Mammary epithelial cell (primary cell): ENCODE data around the gene ANKRD1.
"Not testable (repeated sequence)": the region's sequence is repeated elsewhere in the genome, so short reads cannot be mapped to it uniquely, and the experiment has no call there.

Experiments
- EZH2 ChIP-seq: IDR thresholded peaks from 2 replicates; pipeline ENCODE4 v1.6.1; 2012; ENCODE audit warnings: low read length, inconsistent platforms, borderline replicate concordance
- TF ChIP-seq, protein P1 (sequence below), 2 donors: IDR thresholded peaks in 1 of 2; conservative IDR thresholded peaks in 1 of 2; 2 replicates each; pipeline ENCODE4 v1.5.1; 2011 to 2012; ENCODE audit warnings: inconsistent platforms in 2 of 2, low read length in 2 of 2, mild to moderate bottlenecking in 2 of 2, control low read depth in 1 of 2, low read depth in 1 of 2; ENCODE audit not compliant: insufficient read depth in 1 of 2; ENCODE audit errors: extremely low read depth in 1 of 2

DNA sequence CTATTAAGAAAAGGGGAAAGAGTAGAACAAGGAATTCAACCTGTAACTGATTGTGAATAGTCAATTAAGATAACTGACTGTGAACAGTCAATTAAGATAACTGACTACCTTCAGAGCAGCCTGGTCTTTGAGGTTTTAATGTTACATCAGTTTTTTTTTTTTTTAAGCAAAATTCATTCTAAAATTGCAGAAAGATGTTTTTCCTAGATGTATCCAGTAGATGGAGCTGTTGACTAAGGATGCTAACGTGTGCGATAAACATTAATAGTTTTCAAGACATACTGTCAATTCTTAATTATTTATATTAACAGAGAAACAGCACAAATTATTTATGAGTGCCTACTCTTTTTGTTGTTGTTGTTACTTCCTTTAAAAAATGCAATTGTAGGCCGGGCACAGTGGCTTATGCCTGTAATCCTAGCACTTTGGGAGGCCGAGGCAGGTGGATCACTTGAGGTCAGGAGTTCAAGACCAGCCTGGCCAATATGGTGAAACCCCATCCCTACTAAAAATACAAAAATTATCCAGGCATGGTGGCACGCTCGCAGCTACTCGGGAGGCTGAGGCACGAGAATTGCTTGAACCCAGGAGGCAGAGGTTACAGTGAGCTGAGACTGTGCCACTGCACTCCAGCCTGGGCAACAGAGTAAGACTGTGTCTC is 40.7 kb downstream of the ANKRD1 start:
- TF ChIP-seq, protein P1, sequence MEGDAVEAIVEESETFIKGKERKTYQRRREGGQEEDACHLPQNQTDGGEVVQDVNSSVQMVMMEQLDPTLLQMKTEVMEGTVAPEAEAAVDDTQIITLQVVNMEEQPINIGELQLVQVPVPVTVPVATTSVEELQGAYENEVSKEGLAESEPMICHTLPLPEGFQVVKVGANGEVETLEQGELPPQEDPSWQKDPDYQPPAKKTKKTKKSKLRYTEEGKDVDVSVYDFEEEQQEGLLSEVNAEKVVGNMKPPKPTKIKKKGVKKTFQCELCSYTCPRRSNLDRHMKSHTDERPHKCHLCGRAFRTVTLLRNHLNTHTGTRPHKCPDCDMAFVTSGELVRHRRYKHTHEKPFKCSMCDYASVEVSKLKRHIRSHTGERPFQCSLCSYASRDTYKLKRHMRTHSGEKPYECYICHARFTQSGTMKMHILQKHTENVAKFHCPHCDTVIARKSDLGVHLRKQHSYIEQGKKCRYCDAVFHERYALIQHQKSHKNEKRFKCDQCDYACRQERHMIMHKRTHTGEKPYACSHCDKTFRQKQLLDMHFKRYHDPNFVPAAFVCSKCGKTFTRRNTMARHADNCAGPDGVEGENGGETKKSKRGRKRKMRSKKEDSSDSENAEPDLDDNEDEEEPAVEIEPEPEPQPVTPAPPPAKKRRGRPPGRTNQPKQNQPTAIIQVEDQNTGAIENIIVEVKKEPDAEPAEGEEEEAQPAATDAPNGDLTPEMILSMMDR (conservative IDR thresholded peaks at IDR 0.05 in 1 of 2, IDR thresholded peaks at IDR 0.05 in 1 of 2; ENCODE audit: extremely low read depth in 1 of 2, insufficient read depth in 1 of 2, low read depth in 1 of 2, low read length in 2 of 2): peak; percentile 61 to 62
- TF ChIP-seq EZH2: not testable (repeated sequence)
